GM23338 (cell line): ENCODE data around the gene NUDT4. TPM values are rescaled to one million over a fixed set of nuclear protein-coding genes. Genes with fewer than 3 reads are reported as not detected.

Experiments used
- ATAC-seq: fragments of 200-7000 bp; cut with Tn5 transposase; 3 replicates; pipeline ENCODE4 v1.9.1; 2020
- DNase-seq: peaks from one replicate; pipeline ENCODE4 v3.0.0-alpha.2; 2015; ENCODE audit warnings: low spot score
- H2AFZ ChIP-seq: fragments of 200-600 bp; sonication (generic); 2 replicates; pipeline ENCODE4 v1.8.0; 2016; ENCODE audit warnings: antibody characterized with exemption, mild to moderate bottlenecking, moderate library complexity
- H3F3A ChIP-seq: fragments of 200-600 bp; sonication (generic); replicated peaks from 2 replicates; pipeline ENCODE4 v1.8.0; 2017; ENCODE audit warnings: antibody characterized with exemption, mixed run types, low read depth
- H3K27ac ChIP-seq: fragments of 200-600 bp; sonication (generic); 2 replicates; pipeline ENCODE4 v1.6.1; 2016; ENCODE audit warnings: low read depth
- H3K27me3 ChIP-seq: fragments of 200-600 bp; sonication (generic); 2 replicates; pipeline ENCODE4 v1.8.0; 2016; ENCODE audit warnings: mild to moderate bottlenecking, mixed run types, moderate library complexity; ENCODE audit not compliant: insufficient read depth
- H3K36me3 ChIP-seq: fragments of 200-600 bp; sonication (generic); 2 replicates; pipeline ENCODE4 v1.8.0; 2016; ENCODE audit warnings: mild to moderate bottlenecking; ENCODE audit not compliant: insufficient read depth
- H3K4me1 ChIP-seq: fragments of 200-600 bp; sonication (generic); 2 replicates; pipeline ENCODE4 v1.8.0; 2016; ENCODE audit warnings: mild to moderate bottlenecking, moderate library complexity; ENCODE audit not compliant: insufficient read depth
- H3K4me2 ChIP-seq: fragments of 200-600 bp; sonication (generic); 2 replicates; pipeline ENCODE4 v1.7.1; 2017; ENCODE audit warnings: mixed run types
- H3K4me3 ChIP-seq: fragments of 200-600 bp; sonication (generic); 2 replicates; pipeline ENCODE4 v1.6.1; 2016; ENCODE audit warnings: mixed run types
- H3K79me2 ChIP-seq: fragments of 200-600 bp; sonication (generic); replicated peaks from 2 replicates; pipeline ENCODE4 v1.8.0; 2017; ENCODE audit warnings: mild to moderate bottlenecking; ENCODE audit not compliant: insufficient read depth
- H3K9me2 ChIP-seq: fragments of 200-600 bp; sonication (generic); 2 replicates; pipeline ENCODE4 v1.8.0; 2017; ENCODE audit not compliant: insufficient read depth
- H4K20me1 ChIP-seq: fragments of 200-600 bp; sonication (generic); replicated peaks from 2 replicates; pipeline ENCODE4 v1.8.0; 2017; ENCODE audit warnings: mild to moderate bottlenecking; ENCODE audit not compliant: insufficient read depth
- H3K27ac Mint-ChIP-seq: 2 replicates; pipeline ENCODE4 v1.8.0; 2020; ENCODE audit warnings: inconsistent platforms, mild to moderate bottlenecking, moderate library complexity, mixed read lengths
- H3K27me3 Mint-ChIP-seq: 3 replicates; pipeline ENCODE4 v1.8.0; 2022; ENCODE audit warnings: low read depth, mild to moderate bottlenecking, moderate library complexity, mixed read lengths, inconsistent platforms; ENCODE audit not compliant: insufficient read depth, poor library complexity
- H3K36me3 Mint-ChIP-seq: 3 replicates; pipeline ENCODE4 v1.8.0; 2021; ENCODE audit warnings: low read depth, mild to moderate bottlenecking, inconsistent platforms, moderate library complexity, mixed read lengths
- H3K4me1 Mint-ChIP-seq: 3 replicates; pipeline ENCODE4 v1.8.0; 2020; ENCODE audit warnings: mild to moderate bottlenecking, inconsistent platforms, mixed read lengths
- H3K4me3 Mint-ChIP-seq: 3 replicates; pipeline ENCODE4 v1.8.0; 2021; ENCODE audit warnings: moderate library complexity, mild to moderate bottlenecking, inconsistent platforms, mixed read lengths
- H3K9me3 Mint-ChIP-seq: 3 replicates; pipeline ENCODE4 v1.8.0; 2020; ENCODE audit warnings: moderate library complexity, mild to moderate bottlenecking, inconsistent platforms, mixed read lengths
- JUNB ChIP-seq: IDR thresholded peaks from one replicate; pipeline ENCODE4 v1.6.1; 2016; ENCODE audit warnings: antibody characterized with exemption; ENCODE audit not compliant: unreplicated experiment
- NANOG ChIP-seq: IDR thresholded peaks from 2 replicates; pipeline ENCODE4 v1.6.1; 2016; ENCODE audit warnings: antibody characterized with exemption, borderline replicate concordance
- ZNF331 ChIP-seq: fragments of 250-450 bp; sonication (Bioruptor Pico); IDR thresholded peaks from 2 replicates; pipeline ENCODE4 v1.5.0; 2020; ENCODE audit warnings: low read depth, mild to moderate bottlenecking, moderate library complexity
- polyA plus RNA-seq: library from polyadenylated mRNA; unstranded; fragments of >200 nt; fragmentation: Nextera tagmentation; extraction: Ambion mirVana; gene quantifications from 2 replicates; pipeline ENCODE4 v1.2.1, GENCODE V29; 2016
- total RNA-seq: library from RNA; depleted of rRNA; stranded (reverse); fragments of >200 nt; shearing (Covaris generic); gene quantifications from 2 replicates; pipeline ENCODE4 v1.2.3, GENCODE V29; 2014
- TF ChIP-seq, protein P1 (sequence below), 2 experiments: fragments of 200-600 bp in 1 of 2; sonication (generic) in 1 of 2; conservative IDR thresholded peaks; 2 replicates each; pipeline versions ENCODE4 v1.5.1 to v1.6.1; 2016 to 2017; ENCODE audit warnings: antibody characterized with exemption in 2 of 2, low read depth in 2 of 2, mild to moderate bottlenecking in 2 of 2, moderate library complexity in 1 of 2
- TF ChIP-seq, protein P2 (sequence below): IDR thresholded peaks from 2 replicates; pipeline ENCODE4 v1.6.1; 2016; ENCODE audit warnings: antibody characterized with exemption
- TF ChIP-seq, protein P3 (sequence below): fragments of 250-450 bp; sonication (Bioruptor Pico); IDR thresholded peaks from 2 replicates; pipeline ENCODE4 v1.5.0; 2020; ENCODE audit warnings: mild to moderate bottlenecking, moderate library complexity

The NUDT4 gene
- total and polyA plus RNA-seq, 2 experiments from 2014 or later: 32.3 to 67.2 TPM

DNA sequence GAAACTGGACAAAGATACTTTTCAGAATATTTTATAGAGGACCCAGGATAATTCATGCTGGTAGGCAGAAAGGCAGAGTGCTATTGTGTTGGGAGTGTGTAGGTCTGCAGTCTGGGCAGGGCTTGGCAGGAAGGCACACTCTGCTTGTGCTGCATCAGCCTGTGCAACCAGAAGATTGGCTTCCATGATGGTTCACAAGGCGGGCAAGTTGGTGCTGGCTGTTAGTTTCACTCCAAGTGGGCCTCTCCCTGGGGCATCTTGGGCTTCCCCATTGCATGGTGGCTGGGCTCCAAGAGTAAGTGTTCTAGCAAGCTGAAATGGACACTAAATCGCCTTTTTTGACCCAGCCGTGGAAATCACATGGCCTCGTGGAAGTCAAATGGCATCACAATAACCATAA is 65.9 kb downstream of the NUDT4 start:
- Histone ChIP-seq H2AFZ (no peak overlapping the region), H3K9me2 (no peaks in the 10 kb centered on the region), H3K27ac (no peak overlapping the region), H4K20me1 (peaks cover 23% of the 10 kb centered on the region), H3K4me1 (peaks cover 25% of the 10 kb centered on the region), H3K4me3 (no peak overlapping the region), H3K79me2 (peaks cover 34% of the 10 kb centered on the region), H3F3A (no peaks in the 10 kb centered on the region), H3K27me3 (no peaks in the 10 kb centered on the region), H3K36me3 (no peaks in the 10 kb centered on the region), H3K4me2 (no peak overlapping the region)
- Mint-ChIP-seq H3K4me3 (no peak overlapping the region), H3K4me1 (peaks cover 26% of the 10 kb centered on the region), H3K27me3 (peaks cover 4% of the 10 kb centered on the region), H3K36me3 (peaks cover 7% of the 10 kb centered on the region; the same call in 1 of the 3 replicates), H3K9me3 (peaks cover 3% of the 10 kb centered on the region; the same call in 2 of the 3 replicates), H3K27ac (no peak overlapping the region)
- DNase-seq (no peak), ATAC-seq (no peak)
- TF ChIP-seq JUNB: no peak
- TF ChIP-seq ZNF331 (CRISPR knock-in tag): no peak
- TF ChIP-seq, protein P1, sequence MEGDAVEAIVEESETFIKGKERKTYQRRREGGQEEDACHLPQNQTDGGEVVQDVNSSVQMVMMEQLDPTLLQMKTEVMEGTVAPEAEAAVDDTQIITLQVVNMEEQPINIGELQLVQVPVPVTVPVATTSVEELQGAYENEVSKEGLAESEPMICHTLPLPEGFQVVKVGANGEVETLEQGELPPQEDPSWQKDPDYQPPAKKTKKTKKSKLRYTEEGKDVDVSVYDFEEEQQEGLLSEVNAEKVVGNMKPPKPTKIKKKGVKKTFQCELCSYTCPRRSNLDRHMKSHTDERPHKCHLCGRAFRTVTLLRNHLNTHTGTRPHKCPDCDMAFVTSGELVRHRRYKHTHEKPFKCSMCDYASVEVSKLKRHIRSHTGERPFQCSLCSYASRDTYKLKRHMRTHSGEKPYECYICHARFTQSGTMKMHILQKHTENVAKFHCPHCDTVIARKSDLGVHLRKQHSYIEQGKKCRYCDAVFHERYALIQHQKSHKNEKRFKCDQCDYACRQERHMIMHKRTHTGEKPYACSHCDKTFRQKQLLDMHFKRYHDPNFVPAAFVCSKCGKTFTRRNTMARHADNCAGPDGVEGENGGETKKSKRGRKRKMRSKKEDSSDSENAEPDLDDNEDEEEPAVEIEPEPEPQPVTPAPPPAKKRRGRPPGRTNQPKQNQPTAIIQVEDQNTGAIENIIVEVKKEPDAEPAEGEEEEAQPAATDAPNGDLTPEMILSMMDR (conservative IDR thresholded peaks at IDR 0.05; ENCODE audit: low read depth in 2 of 2): no peak
- TF ChIP-seq, protein P2, sequence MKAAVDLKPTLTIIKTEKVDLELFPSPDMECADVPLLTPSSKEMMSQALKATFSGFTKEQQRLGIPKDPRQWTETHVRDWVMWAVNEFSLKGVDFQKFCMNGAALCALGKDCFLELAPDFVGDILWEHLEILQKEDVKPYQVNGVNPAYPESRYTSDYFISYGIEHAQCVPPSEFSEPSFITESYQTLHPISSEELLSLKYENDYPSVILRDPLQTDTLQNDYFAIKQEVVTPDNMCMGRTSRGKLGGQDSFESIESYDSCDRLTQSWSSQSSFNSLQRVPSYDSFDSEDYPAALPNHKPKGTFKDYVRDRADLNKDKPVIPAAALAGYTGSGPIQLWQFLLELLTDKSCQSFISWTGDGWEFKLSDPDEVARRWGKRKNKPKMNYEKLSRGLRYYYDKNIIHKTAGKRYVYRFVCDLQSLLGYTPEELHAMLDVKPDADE: no peak
- TF ChIP-seq, protein P3, sequence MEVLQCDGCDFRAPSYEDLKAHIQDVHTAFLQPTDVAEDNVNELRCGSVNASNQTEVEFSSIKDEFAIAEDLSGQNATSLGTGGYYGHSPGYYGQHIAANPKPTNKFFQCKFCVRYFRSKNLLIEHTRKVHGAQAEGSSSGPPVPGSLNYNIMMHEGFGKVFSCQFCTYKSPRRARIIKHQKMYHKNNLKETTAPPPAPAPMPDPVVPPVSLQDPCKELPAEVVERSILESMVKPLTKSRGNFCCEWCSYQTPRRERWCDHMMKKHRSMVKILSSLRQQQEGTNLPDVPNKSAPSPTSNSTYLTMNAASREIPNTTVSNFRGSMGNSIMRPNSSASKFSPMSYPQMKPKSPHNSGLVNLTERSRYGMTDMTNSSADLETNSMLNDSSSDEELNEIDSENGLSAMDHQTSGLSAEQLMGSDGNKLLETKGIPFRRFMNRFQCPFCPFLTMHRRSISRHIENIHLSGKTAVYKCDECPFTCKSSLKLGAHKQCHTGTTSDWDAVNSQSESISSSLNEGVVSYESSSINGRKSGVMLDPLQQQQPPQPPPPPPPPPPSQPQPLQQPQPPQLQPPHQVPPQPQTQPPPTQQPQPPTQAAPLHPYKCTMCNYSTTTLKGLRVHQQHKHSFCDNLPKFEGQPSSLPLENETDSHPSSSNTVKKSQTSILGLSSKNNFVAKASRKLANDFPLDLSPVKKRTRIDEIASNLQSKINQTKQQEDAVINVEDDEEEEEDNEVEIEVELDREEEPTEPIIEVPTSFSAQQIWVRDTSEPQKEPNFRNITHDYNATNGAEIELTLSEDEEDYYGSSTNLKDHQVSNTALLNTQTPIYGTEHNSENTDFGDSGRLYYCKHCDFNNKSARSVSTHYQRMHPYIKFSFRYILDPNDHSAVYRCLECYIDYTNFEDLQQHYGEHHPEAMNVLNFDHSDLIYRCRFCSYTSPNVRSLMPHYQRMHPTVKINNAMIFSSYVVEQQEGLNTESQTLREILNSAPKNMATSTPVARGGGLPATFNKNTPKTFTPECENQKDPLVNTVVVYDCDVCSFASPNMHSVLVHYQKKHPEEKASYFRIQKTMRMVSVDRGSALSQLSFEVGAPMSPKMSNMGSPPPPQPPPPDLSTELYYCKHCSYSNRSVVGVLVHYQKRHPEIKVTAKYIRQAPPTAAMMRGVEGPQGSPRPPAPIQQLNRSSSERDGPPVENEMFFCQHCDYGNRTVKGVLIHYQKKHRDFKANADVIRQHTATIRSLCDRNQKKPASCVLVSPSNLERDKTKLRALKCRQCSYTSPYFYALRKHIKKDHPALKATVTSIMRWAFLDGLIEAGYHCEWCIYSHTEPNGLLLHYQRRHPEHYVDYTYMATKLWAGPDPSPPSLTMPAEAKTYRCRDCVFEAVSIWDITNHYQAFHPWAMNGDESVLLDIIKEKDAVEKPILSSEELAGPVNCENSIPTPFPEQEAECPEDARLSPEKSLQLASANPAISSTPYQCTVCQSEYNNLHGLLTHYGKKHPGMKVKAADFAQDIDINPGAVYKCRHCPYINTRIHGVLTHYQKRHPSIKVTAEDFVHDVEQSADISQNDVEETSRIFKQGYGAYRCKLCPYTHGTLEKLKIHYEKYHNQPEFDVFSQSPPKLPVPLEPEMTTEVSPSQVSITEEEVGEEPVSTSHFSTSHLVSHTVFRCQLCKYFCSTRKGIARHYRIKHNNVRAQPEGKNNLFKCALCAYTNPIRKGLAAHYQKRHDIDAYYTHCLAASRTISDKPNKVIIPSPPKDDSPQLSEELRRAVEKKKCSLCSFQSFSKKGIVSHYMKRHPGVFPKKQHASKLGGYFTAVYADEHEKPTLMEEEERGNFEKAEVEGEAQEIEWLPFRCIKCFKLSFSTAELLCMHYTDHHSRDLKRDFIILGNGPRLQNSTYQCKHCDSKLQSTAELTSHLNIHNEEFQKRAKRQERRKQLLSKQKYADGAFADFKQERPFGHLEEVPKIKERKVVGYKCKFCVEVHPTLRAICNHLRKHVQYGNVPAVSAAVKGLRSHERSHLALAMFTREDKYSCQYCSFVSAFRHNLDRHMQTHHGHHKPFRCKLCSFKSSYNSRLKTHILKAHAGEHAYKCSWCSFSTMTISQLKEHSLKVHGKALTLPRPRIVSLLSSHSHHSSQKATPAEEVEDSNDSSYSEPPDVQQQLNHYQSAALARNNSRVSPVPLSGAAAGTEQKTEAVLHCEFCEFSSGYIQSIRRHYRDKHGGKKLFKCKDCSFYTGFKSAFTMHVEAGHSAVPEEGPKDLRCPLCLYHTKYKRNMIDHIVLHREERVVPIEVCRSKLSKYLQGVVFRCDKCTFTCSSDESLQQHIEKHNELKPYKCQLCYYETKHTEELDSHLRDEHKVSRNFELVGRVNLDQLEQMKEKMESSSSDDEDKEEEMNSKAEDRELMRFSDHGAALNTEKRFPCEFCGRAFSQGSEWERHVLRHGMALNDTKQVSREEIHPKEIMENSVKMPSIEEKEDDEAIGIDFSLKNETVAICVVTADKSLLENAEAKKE (CRISPR knock-in tag): no peak
- TF ChIP-seq NANOG: no peak
